Stomach (tissue), 9 donors: Measurements from ENCODE around the gene AKAP6. TPM values are rescaled to one million over a fixed set of nuclear protein-coding genes. Genes with fewer than 3 reads are reported as not detected.

Source experiments
- DNase-seq, 2 donors: peaks; one replicate each; pipeline versions ENCODE4 v3.0.0 to v3.0.0-alpha.2; 2013 to 2019
- H3K27ac ChIP-seq, 5 donors: fragments of 200-600 bp in 4 of 5; sonication (generic) in 4 of 5; one replicate each; pipeline ENCODE4 v1.5.1; 2013 to 2019; ENCODE audit warnings: mild to moderate bottlenecking in 1 of 5, moderate library complexity in 1 of 5
- H3K27me3 ChIP-seq, 3 donors: fragments of 200-600 bp; sonication (generic); one replicate each; pipeline ENCODE4 v1.5.1; 2017 to 2019; ENCODE audit warnings: mixed run types in 1 of 3
- H3K36me3 ChIP-seq, 4 donors: fragments of 200-600 bp; sonication (generic); 1 replicate in 3 of 4; 2 replicates in 1 of 4; pipeline ENCODE4 v1.5.1; 2016 to 2019
- H3K4me1 ChIP-seq, 4 donors: fragments of 200-600 bp; sonication (generic); one replicate each; pipeline ENCODE4 v1.5.1; 2016 to 2019
- H3K4me3 ChIP-seq, 4 donors: fragments of 200-600 bp; sonication (generic) in 3 of 4; one replicate each; pipeline ENCODE4 v1.5.1; 2016 to 2019; ENCODE audit warnings: mild to moderate bottlenecking in 1 of 4
- H3K9me3 ChIP-seq, 4 donors: fragments of 200-600 bp; sonication (generic); one replicate each; pipeline ENCODE4 v1.5.1; 2016 to 2019
- EP300 ChIP-seq: sonication (generic); formaldehyde crosslinking; IDR thresholded peaks from one replicate; pipeline ENCODE4 v1.6.1; 2017; ENCODE audit warnings: antibody characterized with exemption
- POLR2A ChIP-seq, 4 donors: fragments of 450-650 bp; IDR thresholded peaks; one replicate each; pipeline ENCODE4 v1.6.1; 2016; ENCODE audit warnings: antibody characterized with exemption in 4 of 4, control low read depth in 2 of 4, mild to moderate bottlenecking in 1 of 4, moderate library complexity in 1 of 4
- POLR2AphosphoS5 ChIP-seq, 3 donors: sonication (generic); formaldehyde crosslinking; IDR thresholded peaks; one replicate each; pipeline ENCODE4 v1.6.1; 2016; ENCODE audit warnings: antibody characterized with exemption in 3 of 3
- WGBS, 5 donors: extraction: QIAGEN DNeasy Blood & Tissue Kit in 3 of 5; methylation state at CpG; one replicate each; pipeline versions ENCODE4 v1.1.5 to v1.1.7; 2013 to 2018; 5-methylcytosine and 5-hydroxymethylcytosine counted together
- intact Hi-C: fragments of 100-400 bp; cut with DNase I; formaldehyde crosslinking; loops from one replicate; pipeline ENCODE4 v1.15.1; 2023; ENCODE audit warnings: low total_unique reads
- polyA plus RNA-seq, 3 donors: library from polyadenylated mRNA; stranded (reverse); fragments of 200-250 nt; gene quantifications; one replicate each; pipeline ENCODE4 v1.2.3, GENCODE V29; 2013
- total RNA-seq, 5 donors: library from RNA; depleted of rRNA; stranded (reverse); fragments of >200 nt; gene quantifications; one replicate each; pipeline versions ENCODE4 v1.1.0 to v1.2.3, GENCODE V29; 2014 to 2016
- TF ChIP-seq, protein P1 (sequence below), 7 experiments: fragments of 450-650 bp in 4 of 7; fragments of 200-600 bp in 3 of 7; sonication (generic) in 3 of 7; IDR thresholded peaks; one replicate each; pipeline ENCODE4 v1.5.1; 2016 to 2019; ENCODE audit warnings: antibody characterized with exemption in 7 of 7, control low read depth in 2 of 7, mild to moderate bottlenecking in 1 of 7
- donor health status: healthy with polysubstance abuse.
- donor health status: Bipolar disorder and iron deficiency.
- donor health status: healthy.

AKAP6 gene
- total and polyA plus RNA-seq, 8 donors: 0.15 to 132 (median 3.3) TPM

DNA sequence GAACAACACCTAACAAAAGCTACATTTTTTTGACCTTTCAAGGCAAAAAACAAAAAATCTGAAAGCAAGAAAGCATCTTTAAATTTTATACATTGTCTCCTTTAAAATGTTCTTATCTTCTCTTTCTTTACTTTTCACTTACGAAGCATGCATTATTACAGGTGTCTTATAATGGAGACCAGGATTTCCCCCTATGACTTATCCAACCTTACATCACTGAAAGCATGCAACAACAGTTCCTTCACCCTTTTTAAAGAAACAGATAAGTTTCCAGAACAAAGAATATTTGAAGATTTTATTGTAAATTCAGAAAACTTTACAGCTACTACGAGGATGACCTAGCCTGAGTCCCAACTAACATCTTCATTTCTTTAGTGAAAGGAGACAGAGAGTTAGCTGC is 277.2 kb downstream of the AKAP6 start:
- intact Hi-C loops: no loop called here
- Histone ChIP-seq H3K4me1 (peaks cover 0 to 2% (median 0%) of the 10 kb centered on the region in 4 donors), H3K9me3 (no peaks in the 10 kb centered on the region), H3K27me3 (no peaks in the 10 kb centered on the region), H3K27ac (no peak overlapping the region), H3K36me3 (no peaks in the 10 kb centered on the region), H3K4me3 (no peak overlapping the region)
- 59 to 85% (median 70%) methylated on average over 2 of the region's 2 CpGs for WGBS, 5 donors
- DNase-seq: no peak
- TF ChIP-seq, protein P1, sequence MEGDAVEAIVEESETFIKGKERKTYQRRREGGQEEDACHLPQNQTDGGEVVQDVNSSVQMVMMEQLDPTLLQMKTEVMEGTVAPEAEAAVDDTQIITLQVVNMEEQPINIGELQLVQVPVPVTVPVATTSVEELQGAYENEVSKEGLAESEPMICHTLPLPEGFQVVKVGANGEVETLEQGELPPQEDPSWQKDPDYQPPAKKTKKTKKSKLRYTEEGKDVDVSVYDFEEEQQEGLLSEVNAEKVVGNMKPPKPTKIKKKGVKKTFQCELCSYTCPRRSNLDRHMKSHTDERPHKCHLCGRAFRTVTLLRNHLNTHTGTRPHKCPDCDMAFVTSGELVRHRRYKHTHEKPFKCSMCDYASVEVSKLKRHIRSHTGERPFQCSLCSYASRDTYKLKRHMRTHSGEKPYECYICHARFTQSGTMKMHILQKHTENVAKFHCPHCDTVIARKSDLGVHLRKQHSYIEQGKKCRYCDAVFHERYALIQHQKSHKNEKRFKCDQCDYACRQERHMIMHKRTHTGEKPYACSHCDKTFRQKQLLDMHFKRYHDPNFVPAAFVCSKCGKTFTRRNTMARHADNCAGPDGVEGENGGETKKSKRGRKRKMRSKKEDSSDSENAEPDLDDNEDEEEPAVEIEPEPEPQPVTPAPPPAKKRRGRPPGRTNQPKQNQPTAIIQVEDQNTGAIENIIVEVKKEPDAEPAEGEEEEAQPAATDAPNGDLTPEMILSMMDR (IDR thresholded peaks at IDR 0.05): no peak
- no peak for TF ChIP-seq POLR2A (IDR thresholded peaks at IDR 0.05)

DNA sequence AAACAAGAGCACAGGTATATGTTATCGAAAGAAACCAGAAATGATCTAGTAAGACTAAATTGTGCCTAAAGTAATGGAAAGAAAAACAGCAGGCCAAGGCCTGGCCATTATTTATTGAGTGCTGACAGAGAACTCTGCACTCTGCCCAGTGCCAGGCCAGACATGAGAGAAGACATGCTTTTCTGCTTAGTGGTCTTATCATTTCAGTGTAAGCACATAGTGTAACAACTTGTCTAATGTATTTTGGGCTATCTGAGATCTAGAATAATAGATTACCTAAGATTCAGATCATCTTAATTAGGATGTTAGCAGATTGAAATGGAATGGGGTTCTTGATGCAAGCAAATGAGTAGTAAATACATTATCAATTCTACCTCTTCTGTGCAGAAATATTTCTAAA is 278.3 kb downstream of the AKAP6 start:
- Histone ChIP-seq H3K27ac (no peak overlapping the region), H3K9me3 (no peaks in the 10 kb centered on the region), H3K36me3 (no peaks in the 10 kb centered on the region), H3K4me1 (peaks cover 0 to 13% (median 0%) of the 10 kb centered on the region in 4 donors), H3K4me3 (no peak overlapping the region), H3K27me3 (no peaks in the 10 kb centered on the region)
- WGBS, 5 donors: 86 to 100% (median 93%) methylated on average over 1 of the region's 1 CpG
- DNase-seq: no peak
- TF ChIP-seq POLR2AphosphoS5 (IDR thresholded peaks at IDR 0.05) (no peak), EP300 (no peak), POLR2A (IDR thresholded peaks at IDR 0.05) (no peak)
- TF ChIP-seq, protein P1 (IDR thresholded peaks at IDR 0.05): no peak
- intact Hi-C loops: no loop called here

DNA sequence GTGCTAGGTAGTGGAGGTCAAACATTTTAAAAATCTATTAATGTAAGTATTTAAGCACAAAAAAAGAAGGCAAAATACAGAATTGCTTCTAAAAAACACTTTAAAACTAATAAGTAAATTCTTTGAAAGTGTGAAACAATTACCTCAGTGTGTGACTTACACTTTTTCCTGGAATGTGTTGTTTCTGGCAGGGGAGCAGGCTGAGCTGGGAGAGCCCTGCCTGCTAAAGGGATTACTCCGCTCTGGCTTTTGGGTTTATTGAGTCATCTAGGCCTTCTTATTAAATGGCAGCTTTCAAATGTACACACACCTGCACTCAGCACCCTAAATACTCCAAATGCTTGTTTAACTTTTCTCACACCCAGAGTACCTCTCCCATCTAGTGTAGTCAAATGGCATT is 279.8 kb downstream of the AKAP6 start:
- no peaks in the 10 kb centered on the region for H3K27me3 ChIP-seq
- intact Hi-C loops: no loop called here
- peaks cover 0 to 13% (median 0%) of the 10 kb centered on the region in 4 donors for H3K4me1 ChIP-seq
- 71 to 91% (median 79%) methylated on average over 1 of the region's 1 CpG for WGBS, 5 donors
- no peaks in the 10 kb centered on the region for H3K36me3 ChIP-seq
- no peaks in the 10 kb centered on the region for H3K9me3 ChIP-seq
- no peak for DNase-seq
- H3K27ac ChIP-seq: no peak overlapping the region
- TF ChIP-seq POLR2AphosphoS5 (IDR thresholded peaks at IDR 0.05) (no peak), EP300 (no peak)
- no peak overlapping the region for H3K4me3 ChIP-seq

DNA sequence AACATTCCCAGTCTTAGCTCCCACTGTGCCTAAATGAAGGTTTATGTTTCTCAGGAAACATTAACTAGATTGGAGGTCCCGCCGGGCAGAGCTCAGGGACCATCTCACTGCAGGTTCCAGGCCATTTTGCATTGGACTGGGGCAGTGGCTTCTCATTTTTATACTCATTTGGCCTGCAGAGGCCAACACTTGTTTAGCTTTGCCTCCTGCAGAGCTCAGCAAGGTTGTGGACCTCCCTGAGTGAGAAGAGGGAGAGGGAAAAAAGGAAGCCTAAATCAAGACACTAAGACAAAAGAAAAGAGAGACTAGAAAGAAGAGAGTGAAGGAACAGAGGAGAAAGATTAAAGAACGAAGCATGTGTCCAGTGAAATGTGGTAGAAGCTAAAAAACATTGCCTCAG is 280.3 kb downstream of the AKAP6 start:
- intact Hi-C loops: no loop called here
- DNase-seq: no peak
- WGBS, 5 donors: 77 to 88% (median 86%) methylated on average over 3 of the region's 3 CpGs
- no peaks in the 10 kb centered on the region for H3K27me3 ChIP-seq
- TF ChIP-seq EP300 (no peak), POLR2AphosphoS5 (IDR thresholded peaks at IDR 0.05) (no peak), POLR2A (IDR thresholded peaks at IDR 0.05) (no peak)
- TF ChIP-seq, protein P1 (IDR thresholded peaks at IDR 0.05): no peak
- no peaks in the 10 kb centered on the region for H3K9me3 ChIP-seq
- H3K27ac ChIP-seq: no peak overlapping the region
- peaks cover 0 to 13% (median 0%) of the 10 kb centered on the region in 4 donors for H3K4me1 ChIP-seq
- H3K4me3 ChIP-seq: no peak overlapping the region
- no peaks in the 10 kb centered on the region for H3K36me3 ChIP-seq

DNA sequence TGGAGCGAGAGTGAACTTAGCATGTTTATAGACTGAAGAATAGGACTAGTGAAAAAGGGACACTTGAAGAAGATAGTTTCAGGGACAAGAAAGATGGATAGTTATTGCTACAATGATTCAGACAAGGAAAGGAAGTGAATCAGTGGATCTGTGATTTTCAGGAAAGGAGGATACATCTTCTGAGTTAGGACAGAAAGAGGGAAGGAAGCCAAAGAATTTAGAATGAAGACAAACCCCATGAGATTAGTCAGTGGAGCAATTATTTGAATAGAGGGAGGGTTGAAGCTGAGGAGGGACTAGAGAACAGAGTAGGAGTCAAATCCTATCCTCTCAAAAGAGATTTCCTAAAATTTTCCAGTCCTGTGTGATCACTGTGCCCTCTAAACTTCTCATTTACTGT is 282.7 kb downstream of the AKAP6 start:
- DNase-seq: peak in 1 of 2 donors; percentile 14
- Histone ChIP-seq H3K27me3 (no peaks in the 10 kb centered on the region), H3K9me3 (no peaks in the 10 kb centered on the region), H3K27ac (peak overlapping the region in 1 of 5 donors; percentile 18), H3K36me3 (no peaks in the 10 kb centered on the region), H3K4me1 (peaks cover 0 to 13% (median 0%) of the 10 kb centered on the region in 4 donors), H3K4me3 (no peak overlapping the region)
- WGBS, 5 donors: 65 to 81% (median 68%) methylated on average over 1 of the region's 1 CpG
- intact Hi-C loops: no loop called here
- TF ChIP-seq POLR2A (IDR thresholded peaks at IDR 0.05) (no peak), EP300 (no peak), POLR2AphosphoS5 (IDR thresholded peaks at IDR 0.05) (peak in 1 of 3 donors; percentile 74)
- TF ChIP-seq, protein P1 (IDR thresholded peaks at IDR 0.05): no peak
